Hematopoietic multipotent progenitor cell treated with erythropoietin and hydrocortisone succinate and interleukin-3 and kit ligand, for 4 days (in vitro differentiated cells): ENCODE data around the gene SAC3D1.

Experiments used
- DNase-seq: peaks from one replicate; pipeline ENCODE4 v3.0.0-alpha.2; 2015

The SAC3D1 gene

DNA sequence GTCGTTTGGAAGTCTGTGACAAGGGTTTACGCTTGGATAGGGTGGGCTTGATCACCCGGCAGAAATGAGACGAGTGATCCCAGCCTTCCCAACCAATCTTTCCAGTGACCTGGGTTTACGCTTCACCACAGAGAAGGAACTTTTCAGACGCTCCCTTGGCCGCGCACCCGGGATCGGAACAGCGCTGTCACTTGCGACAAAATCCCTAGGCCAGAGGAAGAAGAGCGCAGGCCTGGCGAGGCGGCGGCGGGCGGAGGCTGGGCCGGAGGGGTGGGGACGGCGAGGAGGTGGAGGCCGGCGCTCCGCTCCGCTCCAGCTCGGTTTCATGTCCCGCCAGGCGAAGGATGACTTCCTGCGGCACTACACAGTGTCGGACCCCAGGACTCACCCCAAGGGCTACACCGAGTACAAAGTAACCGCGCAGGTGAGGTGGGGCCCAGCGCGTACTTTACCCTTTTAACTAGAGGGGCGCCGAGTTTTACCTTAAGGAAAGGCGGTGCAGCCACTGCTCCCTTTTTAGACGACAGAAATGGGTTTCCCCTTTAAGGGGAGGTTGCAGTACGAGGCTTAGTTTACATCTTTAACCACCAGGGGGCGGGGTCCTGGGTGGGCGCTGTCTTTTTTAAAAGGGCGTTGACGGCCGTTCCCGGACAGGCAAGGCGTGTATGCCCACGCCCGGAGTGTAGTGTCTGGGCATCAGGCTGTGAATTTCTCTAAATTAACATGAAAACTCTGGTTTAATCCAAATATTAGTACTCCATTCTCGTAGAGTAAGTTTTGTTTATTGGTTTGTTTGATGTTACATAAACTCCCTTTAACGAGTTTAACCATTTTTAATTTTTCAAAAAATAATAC lies 13.6 kb upstream of the SAC3D1 start, which contains the start of gene SNX15:
TSS of gene SNX15 (plus strand) at position 227 of the 855 bp plus-strand sequence. CDS start at position 326, 99 bp downstream.
- peak; percentile 99 for DNase-seq

DNA sequence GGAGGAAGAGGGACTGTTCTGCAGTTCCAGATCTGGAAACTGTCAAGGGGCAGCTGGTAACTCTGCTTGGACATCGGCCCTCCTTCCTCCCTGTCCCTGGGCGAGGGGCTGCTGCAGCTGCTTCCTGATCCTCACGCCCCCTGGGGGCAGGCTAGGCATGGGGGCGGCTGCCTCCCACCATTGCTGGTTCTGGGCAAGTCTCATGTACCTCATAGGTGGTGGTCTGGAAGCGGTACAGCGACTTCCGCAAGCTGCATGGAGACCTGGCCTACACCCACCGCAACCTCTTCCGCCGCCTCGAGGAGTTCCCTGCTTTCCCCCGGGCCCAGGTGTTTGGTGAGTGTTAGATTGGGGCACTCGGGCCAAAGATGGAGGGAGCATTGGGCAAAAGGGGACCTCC lies 8.8 kb upstream of the SAC3D1 start:
- DNase-seq: no peak

DNA sequence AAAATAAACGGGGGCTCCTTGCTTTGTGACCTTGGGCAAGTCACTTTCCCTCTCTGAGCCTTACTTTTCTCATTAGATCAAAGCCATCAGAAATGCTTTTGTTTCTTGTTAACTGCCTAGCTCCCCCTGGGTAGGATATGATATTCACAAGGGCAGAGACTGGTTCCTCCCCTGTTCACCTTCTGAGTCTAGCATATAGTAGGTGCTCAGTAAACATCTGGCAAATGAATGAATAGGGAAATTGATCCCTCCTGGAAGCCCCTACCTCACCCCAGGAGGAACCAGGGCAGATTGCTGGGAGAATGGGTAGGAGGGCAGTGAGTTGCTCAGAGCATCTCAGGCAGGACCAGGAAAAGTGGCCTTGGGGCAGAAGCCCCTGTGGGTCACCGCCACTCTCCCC lies 6.6 kb upstream of the SAC3D1 start:
- DNase-seq: no peak

DNA sequence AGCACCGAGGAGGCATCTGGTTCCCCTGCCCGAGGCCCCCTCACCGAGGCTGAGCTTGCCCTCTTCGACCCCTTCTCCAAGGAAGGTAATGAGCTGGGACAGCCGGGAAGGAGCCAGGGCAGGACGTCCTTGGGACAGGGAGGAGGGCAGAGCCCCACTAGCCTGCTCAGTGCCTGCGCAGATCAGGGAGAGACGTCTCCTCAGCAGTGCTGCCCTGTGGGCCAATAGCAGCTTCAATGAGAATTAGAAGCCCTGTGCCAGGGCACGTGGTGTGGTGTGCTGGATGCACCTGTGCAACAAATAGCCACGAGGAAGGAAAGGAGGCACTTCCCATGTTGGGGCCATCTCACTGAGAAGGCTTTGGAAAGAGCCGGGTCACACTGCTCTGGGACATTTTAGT lies 5.4 kb upstream of the SAC3D1 start:
- DNase-seq: no peak

DNA sequence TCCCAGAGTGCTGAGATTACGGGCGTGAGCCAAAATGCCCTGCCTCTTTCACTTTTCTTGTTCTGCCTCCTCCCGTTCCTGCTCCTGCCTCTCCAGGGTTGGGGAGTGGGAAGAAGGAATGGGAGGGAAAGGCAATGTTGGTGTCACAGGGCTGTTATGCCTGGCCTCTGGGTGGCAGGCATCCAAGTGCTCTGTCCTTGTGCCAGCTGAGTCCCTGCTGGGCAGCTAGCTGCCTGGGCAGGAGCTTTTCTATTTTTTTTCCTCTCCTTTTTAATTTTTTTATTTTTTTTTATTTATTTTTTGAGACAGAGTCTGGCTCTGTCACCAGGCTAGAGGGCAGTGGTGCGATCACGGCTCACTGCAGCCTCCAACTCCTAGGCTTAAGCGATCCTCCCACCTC lies 4.1 kb upstream of the SAC3D1 start:
- DNase-seq: no peak

DNA sequence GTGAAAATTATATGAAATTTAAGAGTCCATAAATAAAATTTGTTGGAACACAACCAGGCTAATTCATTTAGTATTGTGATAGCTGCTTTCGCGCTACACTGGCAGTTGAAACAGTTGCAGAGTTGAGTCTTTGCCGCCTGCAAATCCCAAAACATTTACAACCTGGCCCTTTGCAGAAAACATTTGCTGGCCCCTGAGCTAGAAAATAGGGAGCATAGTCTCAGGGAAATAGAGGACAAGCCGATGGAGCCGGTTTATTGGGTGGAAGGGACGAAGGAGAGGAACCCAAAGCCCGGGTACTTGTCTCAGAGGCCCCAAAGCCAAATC lies 527 bp upstream of the SAC3D1 start:
- DNase-seq: no peak

DNA sequence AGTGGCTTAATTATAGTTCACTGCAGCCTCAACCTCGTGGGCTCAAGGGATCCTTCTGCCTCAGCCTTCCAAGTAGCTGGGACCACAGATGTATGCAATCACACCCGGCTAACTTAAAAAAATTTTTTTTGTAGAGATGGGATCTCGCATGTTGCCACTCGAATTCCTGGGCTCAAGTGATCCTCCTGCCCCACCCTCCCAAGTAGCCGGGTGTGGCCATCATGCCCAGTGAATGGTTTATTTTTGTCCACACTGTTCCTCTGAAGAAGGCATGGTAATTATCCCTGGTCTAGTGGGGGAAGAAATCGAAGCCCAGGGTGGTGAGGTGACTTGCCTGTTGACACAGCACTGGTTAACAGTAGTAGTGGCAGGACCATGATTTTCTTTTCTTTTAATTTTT lies 1.9 kb downstream of the SAC3D1 start:
- peak; percentile 29 for DNase-seq

DNA sequence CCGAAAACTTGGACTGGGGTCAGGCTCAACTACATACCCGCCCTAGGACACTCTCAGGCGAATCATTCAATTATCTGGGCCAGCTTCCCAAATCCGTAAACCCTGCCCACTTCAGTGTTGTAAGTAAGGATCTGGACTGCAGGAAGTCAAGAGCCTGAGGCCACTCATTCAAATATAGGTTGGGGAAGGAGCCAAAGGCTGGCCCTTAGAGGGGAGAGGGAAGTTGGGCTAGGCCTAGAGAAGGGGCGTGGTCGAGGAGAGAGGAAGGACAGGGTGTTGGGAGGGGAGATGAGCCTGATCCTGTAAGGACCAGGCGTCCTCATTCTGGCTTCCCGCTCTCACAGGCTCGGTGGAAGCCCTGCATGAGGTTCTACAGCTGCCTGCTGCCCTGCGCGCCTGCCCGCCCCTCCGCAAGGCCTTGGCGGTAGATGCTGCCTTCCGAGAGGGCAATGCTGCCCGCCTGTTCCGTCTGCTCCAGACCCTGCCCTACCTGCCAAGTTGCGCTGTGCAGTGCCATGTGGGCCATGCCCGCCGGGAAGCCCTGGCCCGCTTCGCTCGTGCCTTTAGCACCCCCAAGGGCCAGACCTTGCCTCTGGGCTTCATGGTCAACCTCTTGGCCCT lies 3.0 kb downstream of the SAC3D1 start:
- peak; percentile 58 for DNase-seq

DNA sequence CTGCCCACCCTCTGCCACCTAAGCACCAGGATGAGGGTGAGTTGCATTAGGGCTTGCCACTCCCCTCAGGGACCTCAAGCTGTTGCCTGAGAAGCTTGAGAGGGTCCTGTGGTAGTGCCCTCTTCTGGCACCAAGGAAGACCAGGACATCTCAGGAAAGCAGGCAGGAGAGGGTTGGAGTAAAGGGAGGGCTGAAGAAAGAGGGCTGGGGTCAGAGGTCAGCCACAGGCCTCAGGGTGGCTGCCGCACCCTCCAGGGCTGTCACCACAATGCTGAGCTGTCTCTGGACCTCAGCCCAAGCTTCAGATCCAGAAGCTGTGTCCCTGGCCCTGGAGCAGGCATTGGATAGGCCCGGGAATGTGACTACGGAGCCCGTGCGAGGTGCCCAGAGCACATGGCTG lies 4.1 kb downstream of the SAC3D1 start:
- no peak for DNase-seq

DNA sequence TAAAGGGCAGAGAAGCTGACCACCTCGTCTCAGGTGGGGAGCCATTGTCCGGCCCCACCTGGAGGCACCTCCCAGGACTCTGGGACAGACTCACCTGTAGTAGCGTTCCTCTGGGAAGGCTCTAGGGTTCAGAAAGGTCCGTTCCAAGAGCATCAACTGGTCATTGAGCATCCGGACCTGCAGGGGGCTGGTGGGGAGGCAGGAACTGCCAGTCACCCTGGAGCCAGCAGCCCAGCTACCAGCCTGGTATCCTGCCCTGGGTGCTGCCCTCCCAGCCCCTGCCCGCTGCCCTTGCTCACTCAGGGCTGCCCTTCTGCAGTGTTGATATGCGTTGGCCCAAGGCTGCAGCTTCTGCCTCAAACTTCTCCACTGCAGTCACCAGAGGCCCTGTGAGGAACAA lies 4.7 kb downstream of the SAC3D1 start:
- DNase-seq: no peak

DNA sequence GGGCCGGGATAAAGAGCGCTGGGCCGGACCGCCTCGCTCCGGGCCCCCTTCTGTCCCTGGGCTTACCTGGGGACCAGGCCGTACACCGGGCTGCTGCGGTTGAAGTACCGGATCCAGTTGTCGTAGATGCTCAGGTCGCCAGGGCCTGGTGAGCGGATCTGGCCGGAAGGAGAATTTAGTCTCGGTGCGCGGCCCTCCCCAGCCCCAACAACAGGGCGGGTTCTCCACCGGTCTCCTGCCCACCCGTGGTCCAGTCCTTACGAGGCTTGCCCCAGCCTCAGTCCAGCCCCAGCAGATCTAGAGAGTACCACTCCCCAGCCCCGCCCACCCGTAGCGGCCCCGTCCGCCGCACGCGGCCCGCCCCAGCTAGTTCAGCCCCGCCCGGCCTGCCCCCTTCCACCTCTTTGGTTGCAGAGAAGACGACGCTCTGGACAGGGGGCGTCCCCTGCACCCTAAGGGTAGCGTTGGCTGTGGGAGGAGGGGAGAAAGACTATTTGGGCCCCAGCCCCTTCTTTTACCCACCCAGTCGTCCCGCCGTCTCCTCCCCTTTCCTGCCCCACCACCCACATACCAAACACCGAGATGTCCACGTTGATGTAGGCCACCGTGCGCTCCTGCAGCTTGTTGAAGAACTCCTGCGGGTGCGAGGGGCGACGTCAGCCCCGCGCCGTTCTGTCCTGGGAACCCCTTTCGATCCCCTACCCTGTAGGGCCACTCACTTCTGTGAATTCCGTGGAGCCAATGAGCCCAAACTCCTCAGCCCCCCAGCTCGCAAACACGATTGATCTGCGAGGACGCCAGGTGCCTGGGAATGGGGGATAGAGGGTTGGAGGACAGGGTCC lies 6.8 kb downstream of the SAC3D1 start:
- peak; percentile 50 for DNase-seq

DNA sequence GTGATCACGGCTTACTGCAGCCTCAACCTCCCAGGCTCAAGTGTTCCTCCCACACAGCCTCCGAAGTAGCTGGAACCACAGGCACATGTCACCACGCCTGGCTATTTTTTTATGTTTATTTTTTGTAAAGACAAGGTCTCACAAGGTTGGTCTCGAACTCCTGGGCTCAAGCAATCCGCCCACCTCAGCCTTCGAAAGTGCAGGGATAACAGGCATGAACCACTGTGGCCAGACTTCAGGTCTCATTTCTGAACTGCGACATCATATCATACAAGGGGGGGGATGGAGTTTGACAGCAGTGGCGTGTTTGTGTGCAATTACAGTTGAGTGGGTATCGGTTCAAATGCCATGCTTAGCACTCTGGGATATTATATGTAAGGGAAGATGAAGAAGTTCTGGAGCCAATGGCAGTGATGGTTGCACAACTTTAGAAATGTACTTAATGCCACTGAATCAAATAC lies 10.4 kb downstream of the SAC3D1 start:
- DNase-seq: no peak

DNA sequence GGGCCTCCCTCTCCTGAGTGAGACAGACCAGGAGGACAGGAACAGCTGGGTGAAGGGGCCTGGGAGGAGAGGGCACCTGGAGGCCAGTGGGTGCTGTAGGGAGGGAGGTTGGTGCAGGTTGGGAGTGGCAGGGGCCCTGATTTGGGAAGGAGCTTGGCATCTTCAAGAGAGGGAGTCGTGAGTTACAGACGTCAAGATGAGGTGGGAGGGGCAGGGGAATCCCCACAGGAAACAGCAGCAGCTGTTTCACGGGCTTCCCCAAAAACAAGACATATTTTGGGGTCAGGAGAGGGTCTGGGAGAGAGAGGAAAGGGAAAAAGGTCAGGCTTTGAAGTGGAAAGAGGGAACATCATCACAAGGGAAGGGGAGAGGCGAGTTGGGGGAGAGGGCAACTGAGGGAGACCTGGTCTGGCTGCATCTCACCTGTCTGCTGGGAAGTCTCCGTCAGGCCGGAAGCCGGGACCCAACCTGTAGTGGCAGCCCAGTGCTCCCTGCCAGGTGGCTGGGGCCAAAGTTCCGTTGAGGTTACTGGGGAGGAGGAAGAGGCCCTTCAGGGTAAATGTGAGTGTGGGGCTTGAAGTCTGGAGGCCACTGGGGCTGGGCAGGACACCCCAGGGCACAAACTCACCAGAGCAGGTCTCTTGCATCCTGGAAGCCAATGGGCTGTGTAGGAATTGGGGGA lies 13.0 kb downstream of the SAC3D1 start:
- DNase-seq: no peak

DNA sequence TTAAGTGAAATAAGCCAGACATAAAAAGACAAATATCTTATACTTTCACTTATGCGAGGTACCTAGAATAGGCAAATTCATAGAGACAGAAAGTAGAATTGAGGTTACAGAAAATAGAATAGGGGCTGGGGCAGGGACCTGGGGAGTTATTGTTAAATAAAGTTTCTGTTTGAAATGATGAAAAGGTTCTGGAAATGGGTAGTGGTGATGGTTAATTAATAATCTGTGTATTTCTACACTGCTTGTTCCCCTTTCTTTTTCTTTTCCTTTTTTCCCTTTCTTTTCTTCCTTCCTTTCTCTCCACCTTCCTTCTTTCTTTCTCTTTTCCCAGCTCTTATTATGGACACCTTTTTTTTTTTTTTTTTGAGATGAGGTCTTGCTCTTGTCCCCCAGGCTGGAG lies 14.5 kb downstream of the SAC3D1 start:
- no peak for DNase-seq

DNA sequence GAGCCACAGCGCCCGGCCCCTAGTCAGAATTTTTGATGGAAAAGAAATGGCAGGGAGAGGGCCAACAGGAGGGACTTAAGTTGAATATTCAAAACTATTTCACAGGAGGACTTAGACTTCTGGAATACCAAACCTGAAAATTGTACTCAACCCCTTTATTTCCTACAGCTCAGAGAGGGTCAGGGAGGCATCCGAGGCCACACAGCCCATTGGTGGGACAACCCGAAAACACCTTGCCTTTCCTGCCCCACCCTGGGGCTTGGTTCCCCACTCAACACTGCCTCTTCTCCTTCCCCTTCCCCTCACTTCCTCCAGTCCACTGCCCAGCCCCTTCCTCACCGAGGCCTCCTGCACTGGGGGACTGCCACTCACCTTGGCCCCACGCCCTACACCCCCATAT lies 16.0 kb downstream of the SAC3D1 start:
- no peak for DNase-seq

DNA sequence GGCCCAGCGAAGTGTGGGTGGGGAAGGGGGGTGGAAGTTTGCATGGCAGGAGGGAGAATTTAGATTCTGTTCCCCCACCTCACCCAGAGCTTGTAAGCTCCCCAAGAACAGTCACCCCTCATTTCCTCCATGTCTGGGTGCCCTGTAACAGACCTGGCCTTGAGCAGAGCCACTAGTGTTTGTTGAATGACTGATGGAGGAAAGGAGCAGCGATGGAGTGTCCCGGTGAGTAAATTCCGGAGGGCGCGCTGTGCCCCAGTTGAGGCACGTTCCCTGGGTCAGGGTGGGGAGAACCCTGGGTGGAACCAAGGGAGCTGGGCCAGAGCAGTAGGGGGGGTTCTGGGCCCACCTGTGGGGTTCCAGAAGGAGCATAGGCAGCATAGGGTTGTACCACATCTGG lies 16.5 kb downstream of the SAC3D1 start:
- no peak for DNase-seq

DNA sequence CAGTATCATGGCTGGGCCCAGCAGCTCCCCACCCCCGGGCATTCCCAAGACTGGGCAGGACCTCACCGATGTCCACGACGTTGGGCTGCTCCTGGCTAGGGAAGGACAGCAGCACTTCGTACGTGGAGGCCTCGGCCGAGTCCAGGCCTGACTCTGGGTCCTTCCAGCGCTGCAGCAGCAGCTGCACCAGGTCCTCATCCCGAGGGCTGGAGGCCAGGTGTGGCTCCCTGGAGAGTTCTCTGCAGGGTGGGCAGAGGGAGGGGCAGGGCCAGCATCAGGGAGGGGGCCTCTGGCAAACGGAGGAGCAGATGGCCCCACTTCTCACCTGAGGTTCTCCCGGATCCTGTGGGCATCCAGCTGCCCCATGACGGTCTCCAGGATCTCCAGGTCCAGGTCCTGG lies 17.0 kb downstream of the SAC3D1 start:
- DNase-seq: no peak

DNA sequence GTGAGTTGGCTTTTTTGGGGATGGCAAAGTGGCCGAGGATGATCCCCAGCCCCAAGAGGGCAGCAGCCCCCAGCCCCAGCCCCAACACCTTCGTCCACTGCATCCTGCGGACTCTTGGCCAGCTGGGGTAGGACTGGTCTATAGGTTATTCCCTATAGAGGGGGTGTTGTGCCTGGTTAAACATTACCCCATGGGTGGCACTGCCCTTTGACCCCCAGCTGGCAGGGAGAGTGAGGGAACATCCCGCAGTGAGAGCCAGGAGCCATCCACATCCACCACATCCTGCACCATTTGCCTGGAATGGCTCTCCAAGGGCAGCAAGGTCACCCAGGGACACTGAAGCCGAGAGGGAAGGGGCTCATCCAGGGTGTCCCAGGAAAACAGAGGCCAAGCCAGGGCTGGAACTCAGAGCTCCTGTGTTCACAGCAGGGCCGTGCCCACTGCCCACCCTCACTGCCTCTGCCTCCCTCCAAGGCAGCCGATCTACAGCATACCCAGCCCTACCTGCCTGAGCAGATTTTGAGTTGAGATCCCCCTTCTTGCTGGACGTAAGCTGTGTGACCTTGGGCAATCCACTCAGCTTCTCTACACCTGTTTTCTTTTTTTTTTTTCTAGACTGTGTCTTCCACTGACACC lies 17.5 kb downstream of the SAC3D1 start, which contains the start of gene NAALADL1:
TSS of gene NAALADL1 (minus strand) at position 135 of the 636 bp plus-strand sequence. CDS start at position 103, 32 bp downstream.
- DNase-seq: no peak

DNA sequence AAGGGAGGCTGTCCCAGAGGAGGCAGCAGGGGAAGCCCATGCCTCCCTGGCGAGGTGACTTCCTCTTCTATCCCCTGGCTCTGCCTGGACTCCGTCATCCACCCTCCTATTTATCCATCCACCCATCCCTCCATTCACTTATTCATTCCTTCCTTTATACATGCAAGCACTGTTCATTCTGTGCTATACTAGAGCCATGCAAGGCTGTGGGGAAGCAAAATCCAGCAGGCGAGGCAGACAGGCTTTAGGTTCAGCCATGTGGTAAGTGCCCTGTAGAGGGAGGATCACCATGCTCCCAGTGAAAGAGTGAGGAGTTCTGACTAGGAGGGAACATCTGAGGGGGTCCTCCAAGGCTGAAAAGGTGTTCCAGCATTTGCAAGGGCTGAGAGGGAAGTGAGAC lies 18.5 kb downstream of the SAC3D1 start:
- DNase-seq: no peak

DNA sequence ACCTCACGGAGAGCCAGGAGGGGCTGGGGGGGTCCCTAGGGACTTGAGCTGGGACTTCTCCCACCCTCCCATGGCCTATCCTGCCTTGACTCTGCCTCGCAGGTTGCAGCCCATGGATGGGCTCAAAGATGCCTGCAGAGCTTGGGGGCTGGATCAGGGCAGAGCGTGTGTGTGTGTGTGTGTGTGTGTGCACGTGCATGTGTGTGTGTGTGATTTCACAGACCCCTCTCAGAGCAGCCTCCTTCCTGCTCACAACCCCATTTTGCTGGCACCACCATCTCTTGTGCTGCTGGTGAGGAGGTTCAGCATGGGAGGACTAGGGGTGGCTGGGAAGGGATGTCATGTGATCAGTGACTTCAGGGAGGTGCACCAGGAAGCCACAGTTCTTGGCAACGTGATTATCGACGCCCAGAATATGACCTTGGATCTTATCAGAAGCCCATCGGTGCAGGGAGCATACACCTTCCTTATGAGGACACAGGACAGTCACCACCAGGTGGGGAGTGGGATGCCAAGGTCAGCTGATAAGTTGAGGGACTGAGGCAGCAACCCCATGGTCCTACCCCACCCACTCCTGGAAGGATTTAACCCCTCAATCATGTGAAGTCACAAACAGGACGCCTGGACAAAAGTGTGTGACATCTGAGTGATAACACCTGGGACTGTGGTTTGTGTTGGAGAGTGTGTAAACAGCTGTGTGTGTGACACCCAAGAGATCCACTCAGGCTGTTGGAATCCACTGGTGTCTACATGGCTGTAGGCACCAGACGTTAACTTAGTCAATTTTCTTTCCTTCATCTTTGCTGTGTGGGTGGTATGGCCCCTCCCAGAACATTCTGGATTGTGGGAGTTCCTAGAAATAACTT lies 19.2 kb downstream of the SAC3D1 start:
- no peak for DNase-seq

DNA sequence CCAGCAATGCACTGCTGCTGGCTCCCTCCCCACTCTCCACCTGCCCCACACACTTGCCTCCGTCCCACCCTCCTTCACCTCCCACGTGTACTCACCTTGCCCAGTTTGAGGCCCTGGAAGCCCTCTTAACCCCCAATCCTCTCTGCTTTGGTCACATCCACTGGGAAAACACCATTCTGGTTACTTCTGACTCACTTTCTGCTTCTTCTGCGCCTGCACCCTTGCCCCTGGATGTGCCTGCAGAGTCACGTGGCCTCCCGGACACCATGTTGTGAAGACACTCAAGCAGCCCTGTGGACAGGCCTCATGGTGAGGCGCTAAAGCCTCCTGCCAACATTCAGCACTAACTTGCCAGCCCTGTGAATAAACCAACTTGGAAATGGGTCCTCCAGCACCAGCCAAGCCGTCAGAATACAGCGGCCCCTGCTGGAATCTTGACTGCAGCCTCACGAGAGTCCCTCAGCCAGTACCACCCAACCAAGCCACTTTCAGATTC lies 20.0 kb downstream of the SAC3D1 start:
- peak; percentile 53 for DNase-seq
